SK-N-SH treated with all-trans-retinoic acid at 6 μM for 48 hours (cell line): ENCODE measurements around the gene NCBP3.

ENCODE experiments used
- ATAC-seq: fragments of 200-7000 bp; cut with Tn5 transposase; 3 replicates; pipeline ENCODE4 v1.9.1; 2020; ENCODE audit warnings: mild to moderate bottlenecking, moderate library complexity
- ARNTL ChIP-seq: fragments of 450-650 bp; formaldehyde crosslinking; IDR thresholded peaks from 2 replicates; pipeline ENCODE4 v1.5.0; 2020; ENCODE audit warnings: low read depth, mild to moderate bottlenecking, moderate library complexity, borderline replicate concordance
- BACH2 ChIP-seq: fragments of 250-450 bp; sonication (Bioruptor Pico); IDR thresholded peaks from 2 replicates; pipeline ENCODE4 v1.9.0; 2021; ENCODE audit warnings: mild to moderate bottlenecking, borderline replicate concordance
- CSDC2 ChIP-seq: fragments of 250-450 bp; sonication (Bioruptor Pico); IDR thresholded peaks from 2 replicates; pipeline ENCODE4 v1.5.0; 2020; ENCODE audit warnings: mild to moderate bottlenecking, moderate library complexity
- CSRNP3 ChIP-seq: fragments of 250-450 bp; sonication (Bioruptor Pico); IDR thresholded peaks from 2 replicates; pipeline ENCODE4 v1.5.1; 2021; ENCODE audit warnings: mild to moderate bottlenecking, moderate library complexity
- GLIS3 ChIP-seq: fragments of 250-450 bp; sonication (Bioruptor Pico); IDR thresholded peaks from 2 replicates; pipeline ENCODE4 v1.5.0; 2020; ENCODE audit warnings: mild to moderate bottlenecking, moderate library complexity
- ISL1 ChIP-seq: fragments of 250-450 bp; sonication (Bioruptor Pico); IDR thresholded peaks from 2 replicates; pipeline ENCODE4 v2.1.2; 2022; ENCODE audit warnings: mild to moderate bottlenecking, moderate library complexity
- OSR1 ChIP-seq: fragments of 250-450 bp; sonication (Bioruptor Pico); IDR thresholded peaks from 2 replicates; pipeline ENCODE4 v1.8.0; 2022; ENCODE audit warnings: moderate library complexity, mild to moderate bottlenecking, inconsistent platforms
- PATZ1 ChIP-seq: fragments of 250-450 bp; sonication (Bioruptor Pico); IDR thresholded peaks from 2 replicates; pipeline ENCODE4 v1.8.0; 2020; ENCODE audit warnings: mild to moderate bottlenecking, moderate library complexity, borderline replicate concordance
- POU6F1 ChIP-seq: fragments of 250-450 bp; sonication (Bioruptor Pico); IDR thresholded peaks from 2 replicates; pipeline ENCODE4 v1.8.0; 2021; ENCODE audit warnings: low read depth, mild to moderate bottlenecking, moderate library complexity, borderline replicate concordance
- PPARA ChIP-seq: fragments of 250-450 bp; sonication (Bioruptor Pico); IDR thresholded peaks from 2 replicates; pipeline ENCODE4 v1.5.0; 2020; ENCODE audit warnings: mild to moderate bottlenecking, borderline replicate concordance
- RARB ChIP-seq: fragments of 250-450 bp; sonication (Bioruptor Pico); IDR thresholded peaks from 2 replicates; pipeline ENCODE4 v1.8.0; 2021; ENCODE audit warnings: mild to moderate bottlenecking, moderate library complexity
- SNAI2 ChIP-seq: fragments of 250-450 bp; sonication (Bioruptor Pico); IDR thresholded peaks from 2 replicates; pipeline ENCODE4 v1.5.0; 2020; ENCODE audit warnings: mild to moderate bottlenecking, moderate library complexity
- TCF4 ChIP-seq: fragments of 250-450 bp; sonication (Bioruptor Pico); IDR thresholded peaks from 2 replicates; pipeline ENCODE4 v1.8.0; 2021; ENCODE audit warnings: mild to moderate bottlenecking, moderate library complexity, borderline replicate concordance
- TOX ChIP-seq: fragments of 250-450 bp; sonication (Bioruptor Pico); IDR thresholded peaks from 2 replicates; pipeline ENCODE4 v1.8.0; 2021; ENCODE audit warnings: mild to moderate bottlenecking, moderate library complexity, borderline replicate concordance
- ZC3H10 ChIP-seq: fragments of 250-450 bp; sonication (Bioruptor Pico); IDR thresholded peaks from 2 replicates; pipeline ENCODE4 v1.5.1; 2021; ENCODE audit warnings: mild to moderate bottlenecking, moderate library complexity
- ZFP3 ChIP-seq: fragments of 250-450 bp; sonication (Bioruptor Pico); IDR thresholded peaks from 2 replicates; pipeline ENCODE4 v1.5.0; 2020; ENCODE audit warnings: mild to moderate bottlenecking, moderate library complexity
- ZFP30 ChIP-seq: fragments of 450-650 bp; formaldehyde crosslinking; IDR thresholded peaks from 2 replicates; pipeline ENCODE4 v1.5.0; 2022; ENCODE audit warnings: mild to moderate bottlenecking, moderate library complexity
- ZNF565 ChIP-seq: fragments of 450-650 bp; formaldehyde crosslinking; conservative IDR thresholded peaks from 2 replicates; pipeline ENCODE4 v1.5.0; 2020; ENCODE audit warnings: low read depth, mild to moderate bottlenecking, moderate library complexity
- ZNF70 ChIP-seq: fragments of 450-650 bp; formaldehyde crosslinking; IDR thresholded peaks from 2 replicates; pipeline ENCODE4 v1.5.0; 2020; ENCODE audit warnings: mild to moderate bottlenecking, moderate library complexity
- ZNF8 ChIP-seq: fragments of 450-650 bp; formaldehyde crosslinking; IDR thresholded peaks from 2 replicates; pipeline ENCODE4 v1.5.0; 2020; ENCODE audit warnings: mild to moderate bottlenecking, moderate library complexity

Gene NCBP3

GRCh38 chr17:3782751-3783150 lies 63.3 kb downstream of the NCBP3 start:
- TF ChIP-seq TOX (CRISPR knock-in tag) (no peak), POU6F1 (CRISPR knock-in tag) (no peak), SNAI2 (no peak), CSDC2 (no peak), ZC3H10 (CRISPR knock-in tag) (no peak), ZNF8 (CRISPR knock-in tag) (no peak), CSRNP3 (CRISPR knock-in tag) (no peak), GLIS3 (CRISPR knock-in tag) (no peak), TCF4 (CRISPR knock-in tag) (no peak), RARB (CRISPR knock-in tag) (no peak), ZFP3 (no peak)
- no peak for ATAC-seq

- TF ChIP-seq BACH2, result no peak
- TF ChIP-seq PPARA, result no peak
- no peak for TF ChIP-seq OSR1
- TF ChIP-seq ISL1 (CRISPR knock-in tag), result no peak
- no peak for TF ChIP-seq ARNTL (CRISPR knock-in tag)
- no peak for TF ChIP-seq ZC3H10 (CRISPR knock-in tag)
- no peak for TF ChIP-seq ZNF565 (CRISPR knock-in tag)
- TF ChIP-seq CSRNP3 (CRISPR knock-in tag), result no peak
- TF ChIP-seq TOX (CRISPR knock-in tag), result no peak
- no peak for TF ChIP-seq POU6F1 (CRISPR knock-in tag)
- no peak for TF ChIP-seq GLIS3 (CRISPR knock-in tag)
- no peak for TF ChIP-seq ZFP30 (CRISPR knock-in tag)
- no peak for TF ChIP-seq ZNF8 (CRISPR knock-in tag)
- TF ChIP-seq PATZ1 (CRISPR knock-in tag), result no peak
- TF ChIP-seq TCF4 (CRISPR knock-in tag), result no peak
- TF ChIP-seq ZFP3, result no peak
- no peak for ATAC-seq
These were observed 65.1 kb downstream of the NCBP3 start for GRCh38 chr17:3780986-3781385.

- TF ChIP-seq ARNTL (CRISPR knock-in tag), result no peak
- no peak for TF ChIP-seq ZC3H10 (CRISPR knock-in tag)
- TF ChIP-seq OSR1, result no peak
- no peak for TF ChIP-seq TCF4 (CRISPR knock-in tag)
- TF ChIP-seq ZNF8 (CRISPR knock-in tag), result no peak
- no peak for TF ChIP-seq PATZ1 (CRISPR knock-in tag)
- TF ChIP-seq CSDC2, result no peak
- no peak for TF ChIP-seq ZNF70 (CRISPR knock-in tag)
- TF ChIP-seq PPARA, result no peak
- TF ChIP-seq ZFP30 (CRISPR knock-in tag), result no peak
- no peak for ATAC-seq
These were observed 68.5 kb downstream of the NCBP3 start for GRCh38 chr17:3777366-3778120.
